HL-60 (cell line): ENCODE data around the gene C16orf46.

Source experiments
- DNase-seq, 2 experiments: peaks; one replicate each; pipeline ENCODE4 v3.0.0-alpha.2; 2010 to 2020; ENCODE audit warnings: low read depth in 1 of 2, low spot score in 1 of 2
- H3K27ac ChIP-seq: fragments of 250-450 bp; sonication (Bioruptor Pico); replicated peaks from 2 replicates; pipeline ENCODE4 v1.5.1; 2020; ENCODE audit warnings: mild to moderate bottlenecking, moderate library complexity
- H3K27me3 ChIP-seq: fragments of 250-450 bp; sonication (Bioruptor Pico); 2 replicates; pipeline ENCODE4 v1.5.1; 2021; ENCODE audit warnings: mild to moderate bottlenecking, moderate library complexity; ENCODE audit not compliant: insufficient read depth, poor library complexity, severe bottlenecking
- H3K4me3 ChIP-seq: replicated peaks from 2 replicates; pipeline ENCODE4 v1.5.1; 2011; ENCODE audit warnings: mild to moderate bottlenecking, control low read depth, low read length; ENCODE audit not compliant: insufficient read depth
- GABPA ChIP-seq: IDR thresholded peaks from 2 replicates; pipeline ENCODE4 v1.6.1; 2012; ENCODE audit warnings: low read depth
- POLR2AphosphoS5 ChIP-seq: IDR thresholded peaks from 2 replicates; pipeline ENCODE4 v1.6.1; 2012; ENCODE audit warnings: low read depth
- REST ChIP-seq: IDR thresholded peaks from 2 replicates; pipeline ENCODE4 v1.6.1; 2012; ENCODE audit warnings: low read depth; ENCODE audit not compliant: insufficient replicate concordance
- SPI1 ChIP-seq: IDR thresholded peaks from 2 replicates; pipeline ENCODE4 v1.6.1; 2012; ENCODE audit warnings: low read depth, mild to moderate bottlenecking, borderline replicate concordance
- TF ChIP-seq, protein P1 (sequence below): IDR thresholded peaks from one replicate; pipeline ENCODE4 v1.5.1; 2011; ENCODE audit warnings: low read length, control low read depth, inconsistent platforms; ENCODE audit not compliant: insufficient read depth

C16orf46 gene

DNA sequence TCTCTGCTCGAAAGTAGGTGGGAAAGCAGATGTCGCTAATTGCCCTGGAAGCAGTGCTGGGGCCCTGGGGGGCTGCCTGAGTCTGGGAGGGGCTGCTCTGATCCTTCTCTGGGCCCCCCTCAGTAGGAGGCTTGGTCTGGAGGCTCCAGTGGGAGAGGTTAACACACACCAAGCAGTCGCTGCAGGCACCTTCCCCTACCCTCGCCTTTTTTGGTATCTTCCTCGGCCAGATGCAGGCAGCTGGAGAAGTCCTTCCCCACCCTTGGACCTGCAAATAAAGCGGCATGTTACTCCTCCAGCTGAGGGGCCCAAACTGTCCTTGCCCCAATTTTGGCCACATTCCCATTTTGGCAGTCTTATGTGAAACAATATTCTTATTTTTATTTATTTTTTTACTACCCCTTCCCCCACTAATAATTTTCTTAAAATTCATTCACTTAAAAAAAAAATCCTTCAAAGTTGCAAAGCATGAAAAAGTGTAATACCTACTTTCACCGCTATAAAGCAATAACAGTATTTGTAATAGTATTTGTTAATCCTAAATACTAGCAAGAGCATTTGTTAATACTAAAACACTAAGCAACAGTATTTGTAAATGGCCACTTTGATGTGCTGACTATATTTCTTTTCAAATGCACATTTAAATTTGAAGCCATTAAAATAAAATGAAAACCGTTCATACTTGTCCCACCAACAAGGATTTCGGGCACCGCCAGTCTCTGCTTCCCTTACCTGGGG lies 15.0 kb downstream of the C16orf46 start:
- DNase-seq, result no peak

DNA sequence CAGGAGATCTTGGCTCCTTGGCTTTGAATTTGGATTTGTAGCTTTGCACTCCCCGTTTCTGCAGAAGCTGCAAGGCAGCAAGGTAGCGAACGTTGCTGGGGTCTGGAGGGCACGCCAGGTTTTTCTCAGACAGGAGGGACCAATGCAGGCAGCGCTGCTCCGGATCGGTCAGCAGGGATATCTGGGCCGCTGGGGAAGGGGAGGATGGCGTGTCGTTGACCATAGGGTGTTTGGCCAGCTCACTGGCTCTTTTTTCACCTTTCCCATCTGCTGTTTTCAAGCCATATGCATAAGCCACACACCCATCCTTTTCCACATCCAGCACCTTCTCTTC lies 15.8 kb downstream of the C16orf46 start:
- no peak overlapping the region for H3K27ac ChIP-seq
- TF ChIP-seq, protein P1, sequence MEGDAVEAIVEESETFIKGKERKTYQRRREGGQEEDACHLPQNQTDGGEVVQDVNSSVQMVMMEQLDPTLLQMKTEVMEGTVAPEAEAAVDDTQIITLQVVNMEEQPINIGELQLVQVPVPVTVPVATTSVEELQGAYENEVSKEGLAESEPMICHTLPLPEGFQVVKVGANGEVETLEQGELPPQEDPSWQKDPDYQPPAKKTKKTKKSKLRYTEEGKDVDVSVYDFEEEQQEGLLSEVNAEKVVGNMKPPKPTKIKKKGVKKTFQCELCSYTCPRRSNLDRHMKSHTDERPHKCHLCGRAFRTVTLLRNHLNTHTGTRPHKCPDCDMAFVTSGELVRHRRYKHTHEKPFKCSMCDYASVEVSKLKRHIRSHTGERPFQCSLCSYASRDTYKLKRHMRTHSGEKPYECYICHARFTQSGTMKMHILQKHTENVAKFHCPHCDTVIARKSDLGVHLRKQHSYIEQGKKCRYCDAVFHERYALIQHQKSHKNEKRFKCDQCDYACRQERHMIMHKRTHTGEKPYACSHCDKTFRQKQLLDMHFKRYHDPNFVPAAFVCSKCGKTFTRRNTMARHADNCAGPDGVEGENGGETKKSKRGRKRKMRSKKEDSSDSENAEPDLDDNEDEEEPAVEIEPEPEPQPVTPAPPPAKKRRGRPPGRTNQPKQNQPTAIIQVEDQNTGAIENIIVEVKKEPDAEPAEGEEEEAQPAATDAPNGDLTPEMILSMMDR, result no peak
- TF ChIP-seq REST (no peak), POLR2AphosphoS5 (no peak), SPI1 (no peak), GABPA (no peak)
- no peak overlapping the region for H3K4me3 ChIP-seq
- no peak for DNase-seq
- no peaks in the 10 kb centered on the region for H3K27me3 ChIP-seq

More for the DNA sequence above, 15.0 kb downstream of the C16orf46 start:
- H3K27ac ChIP-seq, result no peak overlapping the region
- no peaks in the 10 kb centered on the region for H3K27me3 ChIP-seq
- TF ChIP-seq SPI1, result no peak
- H3K4me3 ChIP-seq, result no peak overlapping the region

GRCh38 chr16:81060576-81061306 lies 16.3 kb downstream of the C16orf46 start:
- no peak overlapping the region for H3K4me3 ChIP-seq
- H3K27me3 ChIP-seq, result no peaks in the 10 kb centered on the region
- H3K27ac ChIP-seq, result no peak overlapping the region
- DNase-seq, result no peak
- no peak for TF ChIP-seq GABPA
- TF ChIP-seq, protein P1, result no peak
- TF ChIP-seq REST, result no peak
- TF ChIP-seq SPI1, result no peak
- TF ChIP-seq POLR2AphosphoS5, result no peak

GRCh38 chr16:81053761-81054160 lies 23.3 kb downstream of the C16orf46 start:
- Histone ChIP-seq H3K27ac (no peak overlapping the region), H3K4me3 (no peak overlapping the region), H3K27me3 (no peaks in the 10 kb centered on the region)
- DNase-seq, result no peak
- TF ChIP-seq REST (no peak), SPI1 (no peak), GABPA (no peak), POLR2AphosphoS5 (no peak)
- TF ChIP-seq, protein P1, result no peak
